ENCODE measurements around the gene PTPRE.

Gene PTPRE

DNA sequence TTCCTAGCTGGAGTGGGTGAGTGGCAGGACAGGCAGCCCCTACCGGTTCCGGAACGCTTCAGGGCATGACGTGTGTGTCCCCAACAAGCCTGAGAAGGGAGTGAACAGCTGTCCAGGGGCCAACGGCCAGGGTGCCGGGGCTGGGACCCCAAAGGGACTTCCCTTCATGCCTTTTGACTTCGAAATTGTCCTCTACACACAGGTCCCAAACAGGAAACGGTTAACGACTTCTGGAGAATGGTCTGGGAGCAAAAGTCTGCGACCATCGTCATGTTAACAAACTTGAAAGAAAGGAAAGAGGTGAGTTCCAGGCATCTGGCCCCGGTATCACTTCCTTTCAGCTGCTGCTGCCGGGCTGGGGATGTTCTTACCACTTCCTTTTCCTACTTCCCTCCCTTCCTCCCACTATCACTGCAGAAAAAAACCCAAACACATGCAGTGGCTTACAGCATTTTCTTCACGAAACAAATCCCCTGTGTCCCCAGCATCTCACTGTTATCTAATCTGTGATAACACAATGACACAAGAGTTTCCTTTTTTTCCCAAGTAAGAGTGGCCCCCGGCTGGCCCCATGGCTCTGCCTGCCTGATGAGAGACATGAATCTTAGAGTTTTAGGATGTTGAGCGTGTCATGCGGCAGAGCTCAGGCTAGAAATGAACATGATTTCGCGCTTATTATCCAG is 156.1 kb downstream of the PTPRE start:
- Histone ChIP-seq H3K36me3 (ENCODE audit: control insufficient read depth, low read length) (peaks cover 51% of the 10 kb centered on the region), H4K20me1 (ENCODE audit: control insufficient read depth, insufficient read depth, low read depth, low read length) (no peaks in the 10 kb centered on the region), H3K27me3 (ENCODE audit: control insufficient read depth, low read length) (no peaks in the 10 kb centered on the region), H3K4me1 (ENCODE audit: control insufficient read depth, low read length) (peaks cover 59% of the 10 kb centered on the region), H3K9me2 (replicated peaks; ENCODE audit: control insufficient read depth, low read length) (no peaks in the 10 kb centered on the region), H3K4me3 (ENCODE audit: low read length) (peak overlapping the region; percentile 51), H3F3A (ENCODE audit: control insufficient read depth, insufficient read depth) (peaks cover 20% of the 10 kb centered on the region), H3K4me2 (ENCODE audit: low read length) (peak overlapping the region; percentile 76), H3K9me3 (ENCODE audit: control insufficient read depth, insufficient read depth, low read length) (no peaks in the 10 kb centered on the region), H3K79me2 (ENCODE audit: control insufficient read depth, low read length) (no peaks in the 10 kb centered on the region), H3K27ac (ENCODE audit: low read depth, low read length) (peak overlapping the region; percentile 70)
- TF ChIP-seq, protein P1, sequence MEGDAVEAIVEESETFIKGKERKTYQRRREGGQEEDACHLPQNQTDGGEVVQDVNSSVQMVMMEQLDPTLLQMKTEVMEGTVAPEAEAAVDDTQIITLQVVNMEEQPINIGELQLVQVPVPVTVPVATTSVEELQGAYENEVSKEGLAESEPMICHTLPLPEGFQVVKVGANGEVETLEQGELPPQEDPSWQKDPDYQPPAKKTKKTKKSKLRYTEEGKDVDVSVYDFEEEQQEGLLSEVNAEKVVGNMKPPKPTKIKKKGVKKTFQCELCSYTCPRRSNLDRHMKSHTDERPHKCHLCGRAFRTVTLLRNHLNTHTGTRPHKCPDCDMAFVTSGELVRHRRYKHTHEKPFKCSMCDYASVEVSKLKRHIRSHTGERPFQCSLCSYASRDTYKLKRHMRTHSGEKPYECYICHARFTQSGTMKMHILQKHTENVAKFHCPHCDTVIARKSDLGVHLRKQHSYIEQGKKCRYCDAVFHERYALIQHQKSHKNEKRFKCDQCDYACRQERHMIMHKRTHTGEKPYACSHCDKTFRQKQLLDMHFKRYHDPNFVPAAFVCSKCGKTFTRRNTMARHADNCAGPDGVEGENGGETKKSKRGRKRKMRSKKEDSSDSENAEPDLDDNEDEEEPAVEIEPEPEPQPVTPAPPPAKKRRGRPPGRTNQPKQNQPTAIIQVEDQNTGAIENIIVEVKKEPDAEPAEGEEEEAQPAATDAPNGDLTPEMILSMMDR (IDR thresholded peaks at IDR 0.05; ENCODE audit: low read depth, low read length, poor library complexity, severe bottlenecking) = no peak
- no peak for TF ChIP-seq EZH2phosphoT487 (IDR thresholded peaks at IDR 0.05; ENCODE audit: borderline replicate concordance, low read length)

DNA sequence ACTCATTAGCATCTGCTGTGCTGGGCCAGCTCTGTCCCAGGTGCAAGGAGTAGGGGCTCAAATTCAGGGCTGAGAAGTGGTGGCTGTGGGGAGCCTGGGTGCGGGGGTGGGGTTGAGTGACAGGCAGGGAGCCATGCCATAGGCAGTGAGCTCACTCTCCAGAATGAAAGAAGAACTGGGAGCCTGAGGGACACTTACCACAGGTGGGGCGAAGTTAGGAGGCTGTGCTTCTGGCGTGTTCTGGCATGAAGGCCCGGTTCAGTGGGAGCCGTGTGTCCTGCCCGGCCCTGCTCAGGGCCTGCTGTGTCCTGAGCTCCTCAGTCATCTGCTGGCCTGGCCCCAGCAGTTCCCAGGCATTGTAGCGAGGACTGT is 156.8 kb downstream of the PTPRE start:
- H3K9me3 ChIP-seq (ENCODE audit: control insufficient read depth, insufficient read depth, low read length) = no peaks in the 10 kb centered on the region
- H3K4me2 ChIP-seq (ENCODE audit: low read length) = peak overlapping the region; percentile 76
- no peaks in the 10 kb centered on the region for H3K79me2 ChIP-seq (ENCODE audit: control insufficient read depth, low read length)
- H3K27ac ChIP-seq (ENCODE audit: low read depth, low read length) = peak overlapping the region; percentile 70
- H3K9me2 ChIP-seq (replicated peaks; ENCODE audit: control insufficient read depth, low read length) = no peaks in the 10 kb centered on the region
- no peaks in the 10 kb centered on the region for H4K20me1 ChIP-seq (ENCODE audit: control insufficient read depth, insufficient read depth, low read depth, low read length)
- H3K4me3 ChIP-seq (ENCODE audit: low read length) = peak overlapping the region; percentile 51
- no peak for TF ChIP-seq EZH2phosphoT487 (IDR thresholded peaks at IDR 0.05; ENCODE audit: borderline replicate concordance, low read length)
- TF ChIP-seq, protein P1 (IDR thresholded peaks at IDR 0.05; ENCODE audit: low read depth, low read length, poor library complexity, severe bottlenecking) = no peak
- H3K4me1 ChIP-seq (ENCODE audit: control insufficient read depth, low read length) = peaks cover 56% of the 10 kb centered on the region
- no peaks in the 10 kb centered on the region for H3K27me3 ChIP-seq (ENCODE audit: control insufficient read depth, low read length)
- H3K36me3 ChIP-seq (ENCODE audit: control insufficient read depth, low read length) = peaks cover 52% of the 10 kb centered on the region
- peaks cover 20% of the 10 kb centered on the region for H3F3A ChIP-seq (ENCODE audit: control insufficient read depth, insufficient read depth)

DNA sequence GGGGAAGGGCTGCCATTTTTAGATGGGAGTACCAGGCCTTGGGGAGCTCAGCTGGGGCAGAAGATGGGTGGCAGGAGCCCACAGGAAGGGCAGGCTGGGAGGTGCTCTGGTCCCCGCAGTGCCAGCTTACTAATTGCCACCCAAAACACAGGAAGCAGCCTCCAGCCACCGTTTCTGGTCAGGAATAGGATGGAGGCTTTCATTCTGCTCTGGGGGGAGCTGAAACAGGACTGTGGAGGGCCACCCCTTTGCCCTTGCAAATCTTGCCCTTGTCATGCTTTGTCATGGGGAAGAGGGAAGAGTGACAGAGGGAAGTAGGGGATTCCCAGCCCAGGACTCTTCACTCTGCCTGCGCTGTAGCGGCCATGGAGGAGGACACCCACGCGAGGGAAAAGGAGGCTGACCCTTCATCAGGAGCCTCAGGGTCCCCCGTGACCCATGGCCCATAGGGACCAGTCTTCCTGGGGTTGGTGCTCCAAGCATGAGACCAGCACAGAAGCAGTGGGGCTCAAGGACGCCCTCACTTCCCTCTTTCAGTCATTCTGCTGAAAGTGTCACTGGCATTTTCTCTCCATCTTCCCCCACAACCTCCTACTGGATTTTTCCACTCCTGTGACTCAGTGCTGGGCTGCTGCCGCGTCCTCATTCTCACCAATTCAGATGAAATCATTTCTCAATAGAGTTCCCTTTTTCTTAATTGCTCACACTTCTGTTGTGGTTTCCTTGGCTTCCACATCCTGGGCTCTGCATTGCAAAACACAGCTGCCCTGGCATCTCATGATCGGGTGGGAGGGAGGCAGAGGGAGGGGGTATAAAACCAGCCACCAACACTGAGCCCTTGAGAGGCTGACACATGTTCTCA is 157.4 kb downstream of the PTPRE start:
- Histone ChIP-seq H3K27me3 (ENCODE audit: control insufficient read depth, low read length) (no peaks in the 10 kb centered on the region), H3K79me2 (ENCODE audit: control insufficient read depth, low read length) (no peaks in the 10 kb centered on the region), H4K20me1 (ENCODE audit: control insufficient read depth, insufficient read depth, low read depth, low read length) (no peaks in the 10 kb centered on the region), H3K9me2 (replicated peaks; ENCODE audit: control insufficient read depth, low read length) (no peaks in the 10 kb centered on the region), H3K36me3 (ENCODE audit: control insufficient read depth, low read length) (peaks cover 52% of the 10 kb centered on the region), H3K4me3 (ENCODE audit: low read length) (peak overlapping the region; percentile 51), H3K27ac (ENCODE audit: low read depth, low read length) (peak overlapping the region; percentile 70), H3K4me2 (ENCODE audit: low read length) (peak overlapping the region; percentile 76), H3F3A (ENCODE audit: control insufficient read depth, insufficient read depth) (peaks cover 20% of the 10 kb centered on the region), H3K9me3 (ENCODE audit: control insufficient read depth, insufficient read depth, low read length) (no peaks in the 10 kb centered on the region), H3K4me1 (ENCODE audit: control insufficient read depth, low read length) (peaks cover 55% of the 10 kb centered on the region)
- TF ChIP-seq EZH2phosphoT487 (IDR thresholded peaks at IDR 0.05; ENCODE audit: borderline replicate concordance, low read length) = no peak
- TF ChIP-seq, protein P1 (IDR thresholded peaks at IDR 0.05; ENCODE audit: low read depth, low read length, poor library complexity, severe bottlenecking) = no peak
